Bronchial smooth muscle cell (primary cell): ENCODE results near the gene PIK3CA. TPM values are rescaled to one million over a fixed set of nuclear protein-coding genes. Genes with fewer than 3 reads are reported as not detected.

Experiments used
- total RNA-seq: library from RNA; depleted of rRNA; stranded (reverse); fragments of >200 nt; gene quantifications from 2 replicates; pipeline ENCODE4 v1.2.1, GENCODE V29; 2014

The PIK3CA gene
- 21.4 and 21.8 TPM in 2 replicates for total RNA-seq

DNA sequence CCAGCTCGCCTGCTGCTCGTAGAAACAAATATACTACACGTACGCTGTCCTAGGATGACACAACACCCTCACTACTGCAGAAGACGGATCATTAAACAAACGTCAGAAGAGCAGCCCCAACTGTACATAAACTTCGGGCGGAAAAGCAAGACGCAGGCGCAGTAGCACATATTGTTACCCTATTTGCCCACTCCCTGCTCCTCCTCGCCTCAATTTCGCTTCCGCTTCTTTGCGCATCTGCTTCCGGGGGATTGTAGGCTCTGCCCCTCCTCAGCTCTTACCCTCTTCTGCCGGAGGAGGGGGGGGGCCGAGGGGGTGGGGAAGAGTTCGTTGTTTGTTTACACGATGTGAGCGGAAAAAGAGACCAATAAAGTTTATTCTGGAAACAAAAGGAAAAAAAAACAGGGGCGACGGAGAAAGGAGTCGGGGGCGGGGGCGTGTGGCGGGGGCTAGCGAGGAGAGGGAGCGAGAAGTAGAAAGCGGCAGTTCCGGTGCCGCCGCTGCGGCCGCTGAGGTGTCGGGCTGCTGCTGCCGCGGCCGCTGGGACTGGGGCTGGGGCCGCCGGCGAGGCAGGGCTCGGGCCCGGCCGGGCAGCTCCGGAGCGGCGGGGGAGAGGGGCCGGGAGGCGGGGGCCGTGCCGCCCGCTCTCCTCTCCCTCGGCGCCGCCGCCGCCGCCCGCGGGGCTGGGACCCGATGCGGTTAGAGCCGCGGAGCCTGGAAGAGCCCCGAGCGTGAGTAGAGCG is at the start of gene PIK3CA:
Gene PIK3CA, plus strand, starts transcription at position 485 of the 743 bp plus-strand sequence. CDS start 50,469 bp downstream, outside the sequence.

DNA sequence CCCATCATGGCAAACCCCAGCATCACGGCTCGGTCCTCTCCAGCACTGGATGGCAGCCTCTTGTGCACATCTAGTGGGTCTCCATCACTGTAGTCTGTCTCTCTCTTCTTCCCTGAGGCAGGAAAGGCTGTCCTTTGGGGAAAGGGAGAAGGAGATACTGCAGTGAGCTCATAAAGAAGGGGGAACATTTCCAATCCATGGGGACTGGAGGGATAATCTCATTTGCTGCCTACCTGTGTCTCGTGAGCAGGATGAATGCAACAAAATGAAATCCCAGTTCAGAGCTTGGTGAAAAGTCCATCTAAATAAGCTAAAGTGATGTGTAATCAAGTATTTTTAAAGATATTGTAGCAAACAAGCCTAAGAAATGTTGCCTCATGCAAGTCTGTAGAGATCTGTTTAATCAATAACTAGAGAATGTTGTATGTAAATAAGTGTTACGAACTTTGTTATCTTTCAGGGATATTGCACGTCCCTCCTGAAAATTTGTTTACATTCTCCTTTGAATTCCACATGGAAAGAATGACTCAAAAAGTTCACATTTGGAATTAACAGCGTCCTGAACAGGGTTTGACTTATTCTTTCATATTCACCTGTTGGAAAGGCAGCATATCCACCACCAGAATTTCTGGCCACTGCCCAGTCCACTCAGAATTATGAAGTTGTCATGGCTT is 102.8 kb downstream of the PIK3CA start, which contains the start of gene KCNMB3:
Gene KCNMB3, minus strand, starts transcription at position 312 of the 674 bp plus-strand sequence. Its CDS starts 124 bp downstream, at position 188.

Other genes starting within 250 kb of the PIK3CA start
- 29.8 and 36.7 TPM in 2 replicates for gene ZMAT3, start 76.5 kb upstream of the PIK3CA start, total RNA-seq
- gene KCNMB3, start 102.8 kb downstream of the PIK3CA start, total RNA-seq: 0.94 and 1.3 TPM in 2 replicates
- gene ZNF639, start 174.7 kb downstream of the PIK3CA start, total RNA-seq: 19.5 and 19.9 TPM in 2 replicates
- gene MFN1, start 199.4 kb downstream of the PIK3CA start, total RNA-seq: 40.7 and 48.8 TPM in 2 replicates